Psoas muscle (tissue), 8 donors: ENCODE data around the gene GPS1. TPM values are rescaled to one million over a fixed set of nuclear protein-coding genes. Genes with fewer than 3 reads are reported as not detected.

Experiments used
- ATAC-seq, 4 donors: fragments of 200-7000 bp; cut with Tn5 transposase; one replicate each; pipeline ENCODE4 v1.9.1; 2020; ENCODE audit warnings: moderate library complexity in 3 of 4, mild to moderate bottlenecking in 2 of 4
- DNase-seq, 2 donors: peaks; one replicate each; pipeline ENCODE4 v3.0.0-alpha.2; 2020
- H3K27ac ChIP-seq: fragments of 200-600 bp; one replicate; pipeline ENCODE4 v1.8.0; 2022
- H3K27me3 ChIP-seq, 3 donors: fragments of 200-600 bp in 1 of 3; one replicate each; pipeline versions ENCODE4 v1.6.1 to v1.8.0; 2013 to 2022; ENCODE audit warnings: low read length in 2 of 3, mild to moderate bottlenecking in 2 of 3, moderate library complexity in 1 of 3; ENCODE audit not compliant: insufficient read depth in 3 of 3
- H3K36me3 ChIP-seq, 2 donors: fragments of 200-600 bp in 1 of 2; one replicate each; pipeline versions ENCODE4 v1.6.1 to v1.8.0; 2013 to 2022; ENCODE audit warnings: low read depth in 1 of 2, mild to moderate bottlenecking in 1 of 2, moderate library complexity in 1 of 2; ENCODE audit not compliant: insufficient read depth in 1 of 2
- H3K4me1 ChIP-seq: fragments of 200-600 bp; one replicate; pipeline ENCODE4 v1.8.0; 2022
- H3K4me3 ChIP-seq: fragments of 200-600 bp; one replicate; pipeline ENCODE4 v1.8.0; 2022; ENCODE audit warnings: mild to moderate bottlenecking
- H3K9me3 ChIP-seq: fragments of 200-600 bp; one replicate; pipeline ENCODE4 v1.8.0; 2022
- CTCF ChIP-seq: fragments of 200-600 bp; IDR thresholded peaks from one replicate; pipeline ENCODE4 v1.8.0; 2022; ENCODE audit warnings: antibody characterized with exemption
- WGBS, 3 donors: extraction: QIAGEN DNeasy Blood & Tissue Kit; methylation state at CpG; one replicate each; pipeline versions ENCODE4 v1.1.6 to v1.1.7; 2013; 5-methylcytosine and 5-hydroxymethylcytosine counted together
- intact Hi-C, 2 donors: fragments of 100-400 bp; cut with DNase I; formaldehyde crosslinking; loops; one replicate each; pipeline versions ENCODE4 v1.11.0 to v1.14.2; 2022
- polyA plus RNA-seq, 3 donors: library from polyadenylated mRNA; stranded (reverse); fragments of 200-250 nt; gene quantifications; one replicate each; pipeline ENCODE4 v1.2.3, GENCODE V29; 2013
- total RNA-seq, 4 donors: library from RNA; stranded (reverse); fragmentation: NEBNext Ultra II Directional in 2 of 4; extraction: Animal tissue kit (Norgen Biotek cat#: 25700) in 2 of 4; gene quantifications; one replicate each; pipeline versions ENCODE4 v1.2.1 to v1.2.4, GENCODE V29; 2021 to 2023
- donor health status: healthy with polysubstance abuse.
- donor health status: DM: no; HTN: no; CAD: no; lungs with moderate emphysema.
- donor health status: Bipolar disorder and iron deficiency.
- donor health status: healthy.
- donor health status: DM: yes; HTN: yes; CAD: no.
- donor health status: DM: no; HTN: no; CAD: no.
- donor health status: DM: no; HTN: no; CAD: no.
- donor health status: DM: yes; HTN: yes; CAD: no.

GPS1 gene
- total and polyA plus RNA-seq, 7 donors: 87.1 to 114 (median 104) TPM

- 89 to 95% (median 95%) methylated on average over 8 of the region's 8 CpGs for WGBS, 3 donors
Observed at GRCh38 chr17:82039695-82040299, 11.9 kb upstream of the GPS1 start.

GRCh38 chr17:82041144-82041814, 10.4 kb upstream of the GPS1 start:
- Histone ChIP-seq H3K9me3 (no peaks in the 10 kb centered on the region), H3K36me3 (no peaks in the 10 kb centered on the region), H3K27me3 (no peaks in the 10 kb centered on the region), H3K4me3 (no peak overlapping the region), H3K27ac (no peak overlapping the region), H3K4me1 (peaks cover 6% of the 10 kb centered on the region)
- intact Hi-C loops: no loop called here
- ATAC-seq: no peak
- no peak for DNase-seq
- WGBS, 3 donors: 83 to 84% (median 84%) methylated on average over 17 of the region's 17 CpGs
- no peak for TF ChIP-seq CTCF

More at GRCh38 chr17:82039695-82040299, 11.9 kb upstream of the GPS1 start:
- no peak for TF ChIP-seq CTCF
- Histone ChIP-seq H3K27me3 (no peaks in the 10 kb centered on the region), H3K36me3 (peaks cover 0 to 7% of the 10 kb centered on the region in 2 donors), H3K4me1 (peaks cover 12% of the 10 kb centered on the region), H3K27ac (no peak overlapping the region), H3K9me3 (no peaks in the 10 kb centered on the region), H3K4me3 (no peak overlapping the region)
- ATAC-seq (no peak), DNase-seq (no peak)
- intact Hi-C loops: loop anchor here in 1 of 2 donors (10.0 kb wide), 1 partner anchor 265 kb away; no protein-coding TSS in a partner anchor

DNA sequence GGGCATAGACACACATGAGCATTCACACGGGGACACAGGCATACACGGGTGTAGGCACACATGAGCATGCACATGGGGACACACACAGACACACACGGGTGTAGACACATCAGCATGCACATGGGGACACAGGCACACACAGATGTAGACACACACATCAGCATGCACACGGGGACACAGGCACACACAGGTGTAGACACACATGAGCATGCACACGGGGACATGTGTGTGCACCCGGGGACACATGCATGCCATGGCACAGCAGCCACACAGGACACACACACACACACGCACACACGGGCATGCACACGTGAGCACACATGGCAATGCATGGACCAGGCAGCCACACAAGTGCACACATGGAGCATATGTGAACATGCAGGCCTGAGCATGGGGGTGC, 9.0 kb upstream of the GPS1 start:
- DNase-seq (no peak), ATAC-seq (no peak)
- Histone ChIP-seq H3K27me3 (no peaks in the 10 kb centered on the region), H3K36me3 (peaks cover 0 to 13% of the 10 kb centered on the region in 2 donors), H3K9me3 (no peaks in the 10 kb centered on the region), H3K4me3 (no peak overlapping the region), H3K4me1 (no peaks in the 10 kb centered on the region), H3K27ac (no peak overlapping the region)
- intact Hi-C loops: no loop called here
- TF ChIP-seq CTCF: no peak
- 86 to 90% (median 87%) methylated on average over 9 of the region's 9 CpGs for WGBS, 3 donors

DNA sequence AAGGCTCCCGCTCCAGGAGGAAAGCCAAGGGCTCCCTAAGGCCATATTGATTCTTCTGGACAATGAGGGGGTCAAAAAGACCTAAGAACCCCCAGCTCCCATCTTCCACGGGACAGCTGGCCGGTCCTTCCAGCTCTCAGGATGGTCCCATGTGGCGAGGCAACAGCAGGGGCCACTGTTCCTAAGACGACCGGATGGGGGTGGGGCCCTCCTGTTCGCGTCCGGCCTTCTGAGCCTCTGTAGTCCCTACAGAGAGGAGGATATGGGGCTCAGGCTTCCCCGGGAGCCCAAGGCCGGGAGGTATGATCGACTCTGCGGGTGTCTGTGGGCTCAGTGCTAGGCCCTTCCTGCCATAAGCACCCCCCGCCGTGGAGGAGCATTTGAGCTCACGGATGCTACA, 8.2 kb upstream of the GPS1 start:
- no peaks in the 10 kb centered on the region for H3K4me1 ChIP-seq
- intact Hi-C loops: no loop called here
- no peak for DNase-seq
- TF ChIP-seq CTCF: no peak
- no peaks in the 10 kb centered on the region for H3K9me3 ChIP-seq
- ATAC-seq: no peak
- no peaks in the 10 kb centered on the region for H3K27me3 ChIP-seq
- no peak overlapping the region for H3K4me3 ChIP-seq
- H3K36me3 ChIP-seq: peaks cover 0 to 22% of the 10 kb centered on the region in 2 donors
- no peak overlapping the region for H3K27ac ChIP-seq
- 54 to 62% (median 58%) methylated on average over 16 of the region's 16 CpGs for WGBS, 3 donors
